HG03521 (cell line): Measurements from ENCODE around the gene PRDM16.

ENCODE experiments used
- ATAC-seq: cut with Tn5 transposase; IDR thresholded peaks from one replicate; pipeline ENCODE4 v1.9.1; 2021; ENCODE audit warnings: mild to moderate bottlenecking, moderate library complexity; ENCODE audit not compliant: unreplicated experiment

The PRDM16 gene

GRCh38 chr1:3137111-3138100, 68.4 kb downstream of the PRDM16 start:
- ATAC-seq, result no peak

GRCh38 chr1:3138623-3139151, 69.7 kb downstream of the PRDM16 start:
- ATAC-seq, result no peak

GRCh38 chr1:3139451-3139852, 70.4 kb downstream of the PRDM16 start:
- no peak for ATAC-seq

GRCh38 chr1:3139871-3140361, 70.9 kb downstream of the PRDM16 start:
- ATAC-seq, result no peak

GRCh38 chr1:3140437-3140836, 71.4 kb downstream of the PRDM16 start:
- no peak for ATAC-seq

GRCh38 chr1:3141129-3141528, 72.1 kb downstream of the PRDM16 start:
- ATAC-seq, result no peak

GRCh38 chr1:3141836-3142235, 72.8 kb downstream of the PRDM16 start:
- no peak for ATAC-seq

- no peak for ATAC-seq
Observed at GRCh38 chr1:3142236-3142635, 73.2 kb downstream of the PRDM16 start.

- ATAC-seq, result no peak
Observed at GRCh38 chr1:3142751-3143150, 73.7 kb downstream of the PRDM16 start.

GRCh38 chr1:3145532-3146325, 76.7 kb downstream of the PRDM16 start:
- no peak for ATAC-seq

- no peak for ATAC-seq
Observed at GRCh38 chr1:3146458-3146857, 77.5 kb downstream of the PRDM16 start.

- ATAC-seq, result no peak
Observed at GRCh38 chr1:3146907-3147306, 77.9 kb downstream of the PRDM16 start.

- no peak for ATAC-seq
Observed at GRCh38 chr1:3148171-3148570, 79.2 kb downstream of the PRDM16 start.

GRCh38 chr1:3149277-3149676, 80.3 kb downstream of the PRDM16 start:
- ATAC-seq, result no peak

- no peak for ATAC-seq
Observed at GRCh38 chr1:3151456-3151855, 82.5 kb downstream of the PRDM16 start.

- no peak for ATAC-seq
Observed at GRCh38 chr1:3152143-3152542, 83.1 kb downstream of the PRDM16 start.

GRCh38 chr1:3153197-3153596, 84.2 kb downstream of the PRDM16 start:
- ATAC-seq, result no peak

- no peak for ATAC-seq
Observed at GRCh38 chr1:3153902-3154795, 85.1 kb downstream of the PRDM16 start.

- ATAC-seq, result no peak
Observed at GRCh38 chr1:3155056-3155925, 86.3 kb downstream of the PRDM16 start.

GRCh38 chr1:3155926-3156220, 86.9 kb downstream of the PRDM16 start:
- no peak for ATAC-seq
